HepG2 (cell line): ENCODE data around the gene CARHSP1. TPM values are rescaled to one million over a fixed set of nuclear protein-coding genes. Genes with fewer than 3 reads are reported as not detected.
A peak's percentile ranks its signal among the peaks of the same experiment; 100 is the strongest.

ENCODE experiments used
- ATAC-seq: fragments of 200-7000 bp; cut with Tn5 transposase; 3 replicates; pipeline ENCODE4 v1.9.1; 2020; ENCODE audit warnings: mild to moderate bottlenecking, moderate library complexity
- BruUV-seq: library from RNA; stranded (reverse); fragments of 400-500 nt; replicated peaks from 2 replicates; lab custom pipeline; 2021; lab: Mats Ljungman, UMichigan
- CTCF ChIA-PET: fragments of 300-600 bp; formaldehyde crosslinking; extraction: SDS; loops from one replicate; lab custom pipeline; 2021; ENCODE audit warnings: low total read pairs, inconsistent platforms, low intra/inter-chr PET ratio; lab: Yijun Ruan, JAX
- POLR2A ChIA-PET: fragments of 350-600 bp; sonication (Branson Sonifier 250); formaldehyde crosslinking; loops from one replicate; lab custom pipeline; 2020; ENCODE audit warnings: antibody characterized with exemption, inconsistent platforms; lab: Yijun Ruan, JAX
- DNase-seq: peaks from one replicate; pipeline ENCODE4 v3.0.0-alpha.2; 2015; ENCODE audit warnings: low spot score
- FAIRE-seq: peaks from 3 replicates; lab custom pipeline; 2011; peaks lifted over from hg19 to GRCh38; lab: Jason Lieb, UNC
- H2AFZ ChIP-seq: one replicate; pipeline ENCODE4 v1.6.1; 2011; ENCODE audit warnings: low read length, inconsistent platforms
- H3K27ac ChIP-seq: fragments of 300-600 bp; 3 replicates; pipeline ENCODE4 v1.8.0; 2011; ENCODE audit warnings: mixed run types, mild to moderate bottlenecking, mixed read lengths, low read length, inconsistent platforms; ENCODE audit not compliant: insufficient read depth; ENCODE audit errors: extremely low read length
- H3K27me3 ChIP-seq, 2 experiments: fragments of 200-600 bp in 1 of 2; 2 replicates in 1 of 2; 3 replicates in 1 of 2; pipeline versions ENCODE4 v1.6.0 to v1.8.0; 2011; ENCODE audit warnings: low read length in 2 of 2, mild to moderate bottlenecking in 2 of 2, moderate library complexity in 2 of 2, inconsistent platforms in 1 of 2; ENCODE audit not compliant: insufficient read depth in 2 of 2, control insufficient read depth in 1 of 2
- H3K36me3 ChIP-seq, 2 experiments: fragments of 200-600 bp in 1 of 2; replicated peaks in 1 of 2; 2 replicates in 1 of 2; 3 replicates in 1 of 2; pipeline versions ENCODE4 v1.5.1 to v1.8.0; 2011; ENCODE audit warnings: low read length in 2 of 2, inconsistent platforms in 1 of 2; ENCODE audit not compliant: insufficient read depth in 2 of 2, control insufficient read depth in 1 of 2
- H3K4me1 ChIP-seq: 2 replicates; pipeline ENCODE4 v1.5.1; 2012; ENCODE audit warnings: low read length, inconsistent platforms; ENCODE audit not compliant: insufficient read depth
- H3K4me2 ChIP-seq: 2 replicates; pipeline ENCODE4 v1.6.0; 2011; ENCODE audit warnings: low read depth, low read length, inconsistent platforms
- H3K4me3 ChIP-seq, 3 experiments: fragments of 200-600 bp in 1 of 3; sonication (generic), shearing (Covaris generic) in 1 of 3; replicated peaks in 1 of 3; 2 replicates each; pipeline ENCODE4 v1.5.1; 2011 to 2016; ENCODE audit warnings: low read length in 3 of 3, inconsistent platforms in 2 of 3, low read depth in 2 of 3, mild to moderate bottlenecking in 2 of 3, control low read depth in 1 of 3, mixed read lengths in 1 of 3; ENCODE audit not compliant: insufficient read depth in 1 of 3
- H3K79me2 ChIP-seq: one replicate; pipeline ENCODE4 v1.6.1; 2011; ENCODE audit warnings: low read length, inconsistent platforms; ENCODE audit not compliant: insufficient read depth
- H3K9ac ChIP-seq: 2 replicates; pipeline ENCODE4 v1.6.0; 2011; ENCODE audit warnings: mild to moderate bottlenecking, low read depth, low read length, inconsistent platforms; ENCODE audit not compliant: insufficient read depth
- H3K9me3 ChIP-seq: 2 replicates; pipeline ENCODE4 v1.5.1; 2012; ENCODE audit warnings: mild to moderate bottlenecking, low read length
- H4K20me1 ChIP-seq: 2 replicates; pipeline ENCODE4 v1.6.0; 2011; ENCODE audit warnings: inconsistent platforms, mild to moderate bottlenecking, low read length, moderate library complexity; ENCODE audit not compliant: insufficient read depth
- AGO2 ChIP-seq: fragments of 200-400 bp; formaldehyde crosslinking; optimal IDR thresholded peaks from 2 replicates; pipeline ENCODE3; 2017; ENCODE audit warnings: mild to moderate bottlenecking, low read depth, low read length, moderate library complexity
- AHR ChIP-seq: IDR thresholded peaks from 2 replicates; pipeline ENCODE4 v1.6.1; 2018; ENCODE audit warnings: missing genetic modification reagents, missing compliant biosample characterization
- CBX1 ChIP-seq: IDR thresholded peaks from one replicate; pipeline ENCODE4 v1.6.1; 2016; ENCODE audit warnings: antibody characterized with exemption, low read depth
- GTF2F1 ChIP-seq: fragments of 150-350 bp; IDR thresholded peaks from 2 replicates; pipeline ENCODE4 v1.6.1; 2014; ENCODE audit warnings: low read length
- MAFK ChIP-seq, 2 experiments: IDR thresholded peaks in 1 of 2; conservative IDR thresholded peaks in 1 of 2; 2 replicates each; pipeline ENCODE4 v1.6.1; 2011; ENCODE audit warnings: improper control_type of control experiment in 2 of 2, low read length in 2 of 2
- POLR2AphosphoS2 ChIP-seq: IDR thresholded peaks from 2 replicates; pipeline ENCODE4 v1.6.1; 2011; ENCODE audit warnings: low read depth, low read length, improper control_type of control experiment
- SALL1 ChIP-seq: sonication (generic); formaldehyde crosslinking; IDR thresholded peaks from 2 replicates; pipeline ENCODE4 v1.8.0; 2022; ENCODE audit warnings: mild to moderate bottlenecking, missing genetic modification reagents
- ZNF331 ChIP-seq: sonication (generic); formaldehyde crosslinking; IDR thresholded peaks from 2 replicates; pipeline ENCODE4 v1.4.0; 2020; ENCODE audit warnings: missing genetic modification reagents
- ZNF468 ChIP-seq: sonication (generic); formaldehyde crosslinking; IDR thresholded peaks from 2 replicates; pipeline ENCODE4 v1.8.0; 2022; ENCODE audit warnings: mild to moderate bottlenecking, moderate library complexity, missing genetic modification reagents
- ZNF652 ChIP-seq: IDR thresholded peaks from 2 replicates; pipeline ENCODE4 v1.6.1; 2016; ENCODE audit warnings: low read depth, borderline replicate concordance
- ZNF878 ChIP-seq: sonication (generic); formaldehyde crosslinking; IDR thresholded peaks from 2 replicates; pipeline ENCODE4 v1.8.1; 2023; ENCODE audit warnings: mild to moderate bottlenecking, missing genetic modification reagents, moderate library complexity
- WGBS: methylation state at CpG from one replicate; pipeline ENCODE4 v1.1.6; 2017; ENCODE audit warnings: low lambda C conversion rate; 5-methylcytosine and 5-hydroxymethylcytosine counted together
- in situ Hi-C: cut with HindIII; loops from 2 replicates; pipeline ENCODE4 v1.10.0; 2017; ENCODE audit warnings: low pct_unique_long_range_greater_than_20kb; ENCODE audit not compliant: extremely low pct_ligation_motif_present
- intact Hi-C: fragments of 100-400 bp; cut with micrococcal nuclease; formaldehyde crosslinking; loops from one replicate; pipeline ENCODE4 v1.10.0; 2022; ENCODE audit not compliant: unreplicated experiment
- polyA plus RNA-seq, 8 experiments: library from polyadenylated mRNA; depleted of rRNA in 3 of 8; stranded (reverse) in 7 of 8; unstranded in 1 of 8; fragments of >200 nt; fragmentation: Illumina TruSeq in 4 of 8; extraction: Trizol in 4 of 8; gene quantifications; 2 replicates each; pipeline versions ENCODE4 v1.2.1 to v1.2.3, GENCODE V29; 2011 to 2016; ENCODE audit warnings: low read depth in 4 of 8, missing spikeins in 1 of 8, mixed read lengths in 1 of 8; ENCODE audit not compliant: insufficient read depth in 1 of 8
- total RNA-seq, 5 experiments: library from RNA; depleted of rRNA; stranded (reverse); fragments of >200 nt; fragmentation: Illumina TruSeq; extraction: Trizol; gene quantifications; 2 replicates each; pipeline ENCODE4 v1.2.3, GENCODE V29; 2016; ENCODE audit warnings: low read depth in 1 of 5
- TF ChIP-seq, protein P1 (sequence below): sonication (generic); formaldehyde crosslinking; IDR thresholded peaks from 2 replicates; pipeline ENCODE4 v1.4.0; 2020; ENCODE audit warnings: missing genetic modification reagents, borderline replicate concordance
- TF ChIP-seq, protein P2 (sequence below): sonication (generic); formaldehyde crosslinking; IDR thresholded peaks from 2 replicates; pipeline ENCODE4 v1.4.0; 2020; ENCODE audit warnings: missing genetic modification reagents, borderline replicate concordance

CARHSP1 gene
- total and polyA plus RNA-seq, 2 of the 13 experiments (the other 11 are each of a cell fraction or from before 2014, with no cell fraction given): 173 to 345 TPM

DNA sequence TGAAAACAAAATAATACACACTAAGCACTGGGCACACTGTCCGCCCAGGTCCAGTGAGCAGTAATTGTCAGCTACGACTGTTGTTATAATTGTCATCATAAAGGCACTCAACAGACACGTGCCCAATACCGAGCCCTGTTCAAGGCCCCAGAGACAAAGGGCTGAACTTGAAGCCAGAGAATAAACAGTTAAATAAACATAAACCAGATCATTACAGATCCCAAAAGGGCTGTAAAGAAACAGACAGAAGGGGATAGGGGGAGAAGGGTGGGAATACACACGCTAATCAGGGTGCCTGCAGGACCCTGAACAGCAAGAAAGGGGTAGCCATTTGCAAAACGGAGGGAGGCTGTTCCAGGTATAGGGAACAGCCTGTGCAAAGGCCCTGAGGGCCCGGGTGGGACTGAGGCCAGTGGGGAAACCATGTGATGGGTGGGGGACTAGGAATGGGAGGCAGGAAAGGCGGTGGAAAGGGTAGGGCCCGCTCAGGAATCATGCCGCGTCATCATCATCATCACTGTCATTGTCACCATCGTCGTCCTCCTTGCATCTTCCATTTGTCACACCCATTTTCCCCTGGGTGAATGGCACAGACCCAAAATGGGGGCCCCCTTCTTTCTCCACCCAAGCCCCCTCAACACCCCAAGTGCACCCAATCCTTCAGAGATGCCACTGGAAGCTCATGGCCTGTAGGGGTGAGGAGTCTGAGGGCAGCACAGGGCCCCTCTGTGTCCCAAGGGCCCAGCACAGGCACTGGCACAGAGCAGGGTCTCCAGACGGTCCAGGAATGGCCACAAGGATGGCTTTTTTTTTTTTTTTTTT is 6.3 kb downstream of the CARHSP1 start:
- H3K27me3 ChIP-seq: no peaks in the 10 kb centered on the region; a peak in 1 of 5 replicates
- H3K36me3 ChIP-seq: peaks cover 14 to 18% of the 10 kb centered on the region in 2 experiments; a peak in 4 of 5 replicates
- no TSS peak for BruUV-seq
- peak overlapping the region; percentile 95 for H3K27ac ChIP-seq
- peaks cover 82% of the 10 kb centered on the region for H3K4me1 ChIP-seq
- CTCF ChIA-PET: interaction anchor here (1.9 kb wide), 1 partner anchor 18 kb away, joined by 14 read pairs; no protein-coding TSS in a partner anchor
- peaks cover 53% of the 10 kb centered on the region; the same call in 1 of the 2 replicates for H4K20me1 ChIP-seq
- peaks cover 89% of the 10 kb centered on the region for H3K79me2 ChIP-seq
- peak overlapping the region; percentile 91 for H3K4me2 ChIP-seq
- intact Hi-C loops (loop anchor here (1.0 to 5.0 kb wide), 3 partner anchors 18 to 185 kb away; partner anchors contain the start of genes PMM2 and TMEM186), in situ Hi-C loops (no loop called here)
- DNase-seq (no peak), ATAC-seq (peak; percentile 0; the same call in 1 of the 3 replicates), FAIRE-seq (no peak)
- peak overlapping the region; percentile 84 for H3K9ac ChIP-seq
- POLR2A ChIA-PET: interaction anchor here (1.0 to 10.4 kb wide), 14 partner anchors 8 to 292 kb away, joined by 3 to 235 read pairs (median 6); partner anchors contain the start of genes CARHSP1, HAPSTR1, LITAFD and USP7
- WGBS: 77% methylated on average over 14 of the region's 14 CpGs
- H3K4me3 ChIP-seq: peak overlapping the region in 1 of 3 experiments; percentile 64; a peak in 1 of 6 replicates
- H3K9me3 ChIP-seq: no peaks in the 10 kb centered on the region
- H2AFZ ChIP-seq: no peak overlapping the region
- TF ChIP-seq AGO2: peak; percentile 68
- TF ChIP-seq, protein P1, sequence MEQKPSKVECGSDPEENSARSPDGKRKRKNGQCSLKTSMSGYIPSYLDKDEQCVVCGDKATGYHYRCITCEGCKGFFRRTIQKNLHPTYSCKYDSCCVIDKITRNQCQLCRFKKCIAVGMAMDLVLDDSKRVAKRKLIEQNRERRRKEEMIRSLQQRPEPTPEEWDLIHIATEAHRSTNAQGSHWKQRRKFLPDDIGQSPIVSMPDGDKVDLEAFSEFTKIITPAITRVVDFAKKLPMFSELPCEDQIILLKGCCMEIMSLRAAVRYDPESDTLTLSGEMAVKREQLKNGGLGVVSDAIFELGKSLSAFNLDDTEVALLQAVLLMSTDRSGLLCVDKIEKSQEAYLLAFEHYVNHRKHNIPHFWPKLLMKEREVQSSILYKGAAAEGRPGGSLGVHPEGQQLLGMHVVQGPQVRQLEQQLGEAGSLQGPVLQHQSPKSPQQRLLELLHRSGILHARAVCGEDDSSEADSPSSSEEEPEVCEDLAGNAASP (CRISPR knock-in tag): peak; percentile 47; the same call in 1 of the 2 replicates
- TF ChIP-seq ZNF878: peak; percentile 67; the same call in 1 of the 2 replicates
- peak; percentile 17; the same call in 1 of the 2 replicates for TF ChIP-seq AHR (CRISPR knock-in tag)
- peak; percentile 91 for TF ChIP-seq ZNF652
- TF ChIP-seq POLR2AphosphoS2: 0 out of 2 replicates have a peak, but pooled peaks have one; percentile 17
- TF ChIP-seq ZNF331 (CRISPR knock-in tag): peak; percentile 13; the same call in 1 of the 2 replicates
- peak in 1 of 2 experiments; percentile 18; a peak in 1 of 4 replicates for TF ChIP-seq MAFK (conservative IDR thresholded peaks at IDR 0.05 in 1 of 2, IDR thresholded peaks at IDR 0.05 in 1 of 2; ENCODE audit: low read length in 2 of 2)
- TF ChIP-seq CBX1: peak; percentile 21
- TF ChIP-seq GTF2F1: no peak
- TF ChIP-seq ZNF468 (CRISPR knock-in tag): 0 out of 2 replicates have a peak, but pooled peaks have one; percentile 25
- TF ChIP-seq, protein P2, sequence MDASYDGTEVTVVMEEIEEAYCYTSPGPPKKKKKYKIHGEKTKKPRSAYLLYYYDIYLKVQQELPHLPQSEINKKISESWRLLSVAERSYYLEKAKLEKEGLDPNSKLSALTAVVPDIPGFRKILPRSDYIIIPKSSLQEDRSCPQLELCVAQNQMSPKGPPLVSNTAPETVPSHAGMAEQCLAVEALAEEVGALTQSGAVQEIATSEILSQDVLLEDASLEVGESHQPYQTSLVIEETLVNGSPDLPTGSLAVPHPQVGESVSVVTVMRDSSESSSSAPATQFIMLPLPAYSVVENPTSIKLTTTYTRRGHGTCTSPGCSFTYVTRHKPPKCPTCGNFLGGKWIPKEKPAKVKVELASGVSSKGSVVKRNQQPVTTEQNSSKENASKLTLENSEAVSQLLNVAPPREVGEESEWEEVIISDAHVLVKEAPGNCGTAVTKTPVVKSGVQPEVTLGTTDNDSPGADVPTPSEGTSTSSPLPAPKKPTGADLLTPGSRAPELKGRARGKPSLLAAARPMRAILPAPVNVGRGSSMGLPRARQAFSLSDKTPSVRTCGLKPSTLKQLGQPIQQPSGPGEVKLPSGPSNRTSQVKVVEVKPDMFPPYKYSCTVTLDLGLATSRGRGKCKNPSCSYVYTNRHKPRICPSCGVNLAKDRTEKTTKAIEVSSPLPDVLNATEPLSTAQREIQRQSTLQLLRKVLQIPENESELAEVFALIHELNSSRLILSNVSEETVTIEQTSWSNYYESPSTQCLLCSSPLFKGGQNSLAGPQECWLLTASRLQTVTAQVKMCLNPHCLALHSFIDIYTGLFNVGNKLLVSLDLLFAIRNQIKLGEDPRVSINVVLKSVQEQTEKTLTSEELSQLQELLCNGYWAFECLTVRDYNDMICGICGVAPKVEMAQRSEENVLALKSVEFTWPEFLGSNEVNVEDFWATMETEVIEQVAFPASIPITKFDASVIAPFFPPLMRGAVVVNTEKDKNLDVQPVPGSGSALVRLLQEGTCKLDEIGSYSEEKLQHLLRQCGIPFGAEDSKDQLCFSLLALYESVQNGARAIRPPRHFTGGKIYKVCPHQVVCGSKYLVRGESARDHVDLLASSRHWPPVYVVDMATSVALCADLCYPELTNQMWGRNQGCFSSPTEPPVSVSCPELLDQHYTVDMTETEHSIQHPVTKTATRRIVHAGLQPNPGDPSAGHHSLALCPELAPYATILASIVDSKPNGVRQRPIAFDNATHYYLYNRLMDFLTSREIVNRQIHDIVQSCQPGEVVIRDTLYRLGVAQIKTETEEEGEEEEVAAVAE (CRISPR knock-in tag): no peak
- TF ChIP-seq SALL1 (CRISPR knock-in tag): 0 out of 2 replicates have a peak, but pooled peaks have one; percentile 13
